ENCODE data around the gene DPP8. TPM values are rescaled to one million over a fixed set of nuclear protein-coding genes. Genes with fewer than 3 reads are reported as not detected.

The DPP8 gene
- polyA plus RNA-seq, 3 donors from 2014 or later: 33.1 to 103 (median 52.0) TPM

DNA sequence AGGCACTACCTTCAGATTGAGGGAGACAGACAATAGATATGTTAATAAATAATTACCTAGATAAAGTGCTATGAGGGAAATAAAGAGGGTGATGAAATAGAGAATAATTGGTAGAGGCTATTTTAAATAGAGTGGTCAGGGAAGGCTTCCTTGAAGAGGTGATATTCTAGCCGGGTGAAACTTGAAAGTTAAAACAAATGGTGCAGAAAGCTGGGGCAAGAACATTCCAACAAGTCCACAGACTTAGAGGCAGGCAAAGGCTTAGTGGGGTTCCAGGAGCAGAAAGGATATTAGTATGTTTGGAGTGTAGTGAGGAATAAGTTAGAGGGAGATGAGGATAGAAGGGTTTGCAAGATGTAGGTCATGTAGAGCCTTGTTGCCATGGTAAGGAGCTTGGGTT, 22.8 kb upstream of the DPP8 start:
- DNase-seq: no peak
- Mint-ChIP-seq H3K36me3 (no peaks in the 10 kb centered on the region), H3K4me3 (no peak overlapping the region), H3K4me1 (peaks cover under 1 to 2% of the 10 kb centered on the region in 2 donors), H3K27me3 (ENCODE audit: low read depth in 3 of 3) (peaks cover 0 to 2% (median 2%) of the 10 kb centered on the region in 3 donors), H3K27ac (no peak overlapping the region), H3K9me3 (no peaks in the 10 kb centered on the region)

DNA sequence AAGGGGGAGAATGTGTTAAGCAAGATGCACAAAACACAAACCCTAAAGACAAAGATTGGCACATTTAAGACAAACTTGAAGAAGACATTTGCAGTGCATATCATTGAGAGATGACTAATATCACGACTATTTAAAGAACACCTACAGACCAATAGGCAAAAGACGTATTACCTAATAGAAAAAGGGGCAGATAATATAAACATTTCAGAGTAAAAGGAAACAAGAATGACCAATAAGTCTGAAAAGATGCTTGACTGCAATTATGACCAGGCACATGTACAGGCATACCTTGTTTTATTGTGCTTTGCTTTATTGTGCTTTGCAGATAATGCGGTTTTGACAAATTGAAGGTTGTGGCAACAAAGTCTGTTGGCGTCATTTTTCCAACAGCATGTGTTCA, 17.7 kb upstream of the DPP8 start:
- H3K36me3 Mint-ChIP-seq: no peaks in the 10 kb centered on the region
- no peak overlapping the region for H3K27ac Mint-ChIP-seq
- peaks cover 8 to 35% of the 10 kb centered on the region in 2 donors for H3K4me1 Mint-ChIP-seq
- H3K4me3 Mint-ChIP-seq: no peak overlapping the region
- H3K9me3 Mint-ChIP-seq: no peaks in the 10 kb centered on the region
- peaks cover 0 to 2% (median 0%) of the 10 kb centered on the region in 3 donors for H3K27me3 Mint-ChIP-seq (ENCODE audit: low read depth in 3 of 3)
- DNase-seq: no peak

DNA sequence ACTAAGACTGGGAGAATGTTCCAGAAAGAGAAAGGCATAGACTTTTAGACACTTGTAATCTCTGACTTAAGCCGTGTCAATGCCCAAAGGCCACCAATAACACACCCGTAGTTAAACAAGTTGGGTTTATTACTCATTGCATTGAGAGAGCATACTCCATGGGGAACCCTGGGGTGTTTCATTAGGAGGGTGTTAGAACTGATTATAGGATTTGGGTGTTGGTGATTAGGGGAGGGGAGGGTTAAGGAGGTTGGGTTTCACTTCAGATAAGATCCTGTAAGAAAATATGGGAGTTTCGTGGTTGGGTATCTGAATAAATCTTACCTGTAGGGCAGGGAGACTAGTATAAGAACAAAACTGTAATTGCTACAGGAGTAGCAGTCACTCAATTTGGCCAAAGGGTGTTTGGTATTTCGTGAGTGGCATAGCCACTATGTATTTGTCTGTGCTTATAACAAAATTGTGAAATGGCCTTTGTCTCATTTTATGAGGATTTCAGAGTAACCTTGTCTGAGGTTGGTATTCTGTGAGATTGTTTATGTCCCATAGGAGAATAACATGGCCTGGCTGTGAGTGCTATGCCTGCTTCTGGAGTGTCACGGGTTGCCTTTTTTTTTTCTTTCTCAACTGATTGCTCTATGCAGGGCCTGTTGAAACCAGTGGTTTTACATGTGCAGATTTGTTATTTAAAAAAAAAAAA, 15.7 kb upstream of the DPP8 start:
- Mint-ChIP-seq H3K4me3 (no peak overlapping the region), H3K27me3 (ENCODE audit: low read depth in 3 of 3) (no peaks in the 10 kb centered on the region), H3K36me3 (no peaks in the 10 kb centered on the region), H3K4me1 (peaks cover 13 to 40% of the 10 kb centered on the region in 2 donors), H3K27ac (peak overlapping the region in 1 of 6 donors; percentile 26), H3K9me3 (no peaks in the 10 kb centered on the region)
- no peak for DNase-seq

DNA sequence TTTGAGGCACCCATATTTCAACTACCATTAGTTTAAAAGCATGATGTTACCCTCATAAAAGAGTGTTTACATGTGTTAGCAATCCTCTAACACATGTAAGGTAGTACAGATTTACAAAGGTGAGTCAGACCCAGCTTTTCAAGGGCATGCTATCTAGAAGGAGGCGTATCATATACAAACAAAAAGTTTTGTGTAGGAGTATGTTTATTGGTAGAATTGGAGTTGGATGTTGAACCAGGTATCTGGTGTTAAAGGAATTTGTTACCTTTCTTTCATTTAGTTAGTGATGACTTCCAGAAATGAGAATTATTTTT, 15.2 kb upstream of the DPP8 start:
- Mint-ChIP-seq H3K4me1 (peaks cover 13 to 40% of the 10 kb centered on the region in 2 donors), H3K27me3 (ENCODE audit: low read depth in 3 of 3) (no peaks in the 10 kb centered on the region), H3K4me3 (peak overlapping the region in 2 of 5 donors; percentile 19 to 29), H3K9me3 (no peaks in the 10 kb centered on the region), H3K36me3 (no peaks in the 10 kb centered on the region), H3K27ac (no peak overlapping the region)
- no peak for DNase-seq

DNA sequence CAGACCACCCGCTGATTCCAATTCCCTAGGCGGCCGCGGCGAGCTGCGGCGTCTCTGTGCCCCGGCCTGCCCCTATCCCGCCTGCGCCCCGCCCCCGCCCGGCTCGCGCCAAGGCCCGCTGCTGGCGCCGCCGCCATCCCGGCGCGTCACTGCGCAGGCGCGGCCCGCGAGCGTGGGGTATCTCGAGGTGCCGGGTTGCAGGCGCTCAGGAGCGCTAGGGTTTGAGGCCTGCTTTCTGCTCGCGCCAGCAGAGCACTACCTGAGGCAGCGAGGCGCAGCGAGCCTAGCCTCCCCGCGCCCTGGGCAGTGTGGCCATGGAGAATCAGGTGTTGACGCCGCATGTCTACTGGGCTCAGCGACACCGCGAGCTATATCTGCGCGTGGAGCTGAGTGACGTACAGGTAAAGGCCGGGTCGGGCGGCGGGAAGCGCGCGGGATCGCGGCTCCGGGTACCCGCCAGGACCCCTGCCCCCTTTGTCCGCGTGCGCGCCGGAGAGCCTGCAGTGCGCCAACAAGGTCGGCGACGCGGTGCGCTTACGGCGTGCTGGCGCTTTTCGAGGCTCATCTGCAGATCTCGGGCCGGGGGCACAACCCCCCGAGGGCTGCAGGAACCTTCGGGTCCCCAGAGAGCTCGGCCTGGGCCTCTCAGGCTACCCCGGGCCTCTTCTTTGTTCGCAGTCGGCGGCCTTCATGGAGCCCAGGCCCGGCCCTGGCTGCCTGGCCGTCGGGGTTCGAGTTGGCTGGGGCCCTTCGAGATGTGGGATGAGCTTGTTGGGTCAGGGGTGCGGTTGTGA, 13.0 kb upstream of the DPP8 start, which contains the start of gene HACD3:
TSS of gene HACD3 (plus strand) at position 146 of the 794 bp plus-strand sequence. CDS start at position 315, 169 bp downstream.
- Mint-ChIP-seq H3K27ac (peak within 1 kb of the TSS; percentile 45 to 88 (median 80)), H3K27me3 (ENCODE audit: low read depth in 3 of 3) (no peaks in the 10 kb centered on the region), H3K36me3 (no peaks in the 10 kb centered on the region), H3K4me1 (peaks cover 11 to 40% of the 10 kb centered on the region in 2 donors), H3K4me3 (peak within 1 kb of the TSS; percentile 81 to 85 (median 84)), H3K9me3 (no peaks in the 10 kb centered on the region)
- DNase-seq: peak; percentile 85 to 88 (median 86)

DNA sequence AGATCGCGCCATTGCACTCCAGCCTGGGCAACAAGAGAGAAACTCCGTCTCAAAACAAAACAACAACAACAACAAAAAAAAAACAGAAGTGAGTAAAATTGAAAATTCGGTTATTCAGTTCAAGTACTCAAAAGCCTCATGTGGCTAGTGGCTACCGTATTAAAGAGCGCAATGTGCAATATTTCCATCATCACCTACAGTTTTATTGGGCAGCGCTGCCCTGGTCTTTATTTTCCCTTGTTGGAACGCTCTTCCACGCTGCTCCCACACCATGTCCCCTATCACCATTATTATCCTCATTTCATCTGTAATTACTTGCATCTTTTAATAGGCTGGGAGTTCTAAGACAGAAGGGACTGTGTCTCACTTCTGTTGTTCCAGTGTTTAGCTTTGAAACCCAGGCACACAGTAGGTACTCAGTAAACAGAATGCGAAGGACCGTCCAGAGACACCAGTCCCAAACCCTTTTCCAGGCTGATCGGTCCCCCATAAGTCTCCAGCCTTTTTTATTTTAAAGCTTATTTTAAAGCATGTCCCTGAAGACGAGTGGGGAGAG, 12.4 kb upstream of the DPP8 start:
- no peak for DNase-seq
- H3K9me3 Mint-ChIP-seq: no peaks in the 10 kb centered on the region
- no peaks in the 10 kb centered on the region for H3K27me3 Mint-ChIP-seq (ENCODE audit: low read depth in 3 of 3)
- peak overlapping the region; percentile 45 to 88 (median 76) for H3K27ac Mint-ChIP-seq
- no peaks in the 10 kb centered on the region for H3K36me3 Mint-ChIP-seq
- peak overlapping the region; percentile 76 to 85 (median 82) for H3K4me3 Mint-ChIP-seq
- peaks cover 11 to 35% of the 10 kb centered on the region in 2 donors for H3K4me1 Mint-ChIP-seq

DNA sequence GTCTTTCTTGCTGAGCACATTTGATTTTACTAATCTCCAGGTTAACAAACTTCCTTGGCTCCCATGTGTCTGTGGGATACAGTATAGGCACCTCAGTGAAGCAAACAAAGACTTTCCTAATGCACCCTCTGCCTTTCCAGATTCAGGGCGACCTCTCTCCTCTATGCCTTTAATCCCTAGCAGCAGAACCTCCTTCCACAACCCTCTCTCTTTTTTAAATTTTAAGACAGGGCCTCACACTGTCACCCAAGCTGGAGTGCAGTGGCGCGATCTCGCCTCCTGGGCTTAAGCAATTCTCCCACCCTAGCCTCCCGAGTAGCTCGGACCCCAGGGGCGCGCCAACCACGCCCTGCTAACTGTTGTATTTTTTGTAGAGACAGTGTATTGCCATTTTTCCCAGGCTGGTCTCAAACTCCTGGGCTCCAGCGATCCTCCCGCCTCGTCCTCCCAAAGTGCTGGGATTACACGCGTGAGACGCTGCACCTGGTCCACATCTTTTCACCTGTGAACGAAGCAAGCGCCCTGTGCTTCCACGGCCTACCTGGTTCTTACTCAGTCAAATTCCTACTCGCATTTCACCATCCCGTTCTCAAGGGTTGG, 11.1 kb upstream of the DPP8 start:
- Mint-ChIP-seq H3K27me3 (ENCODE audit: low read depth in 3 of 3) (no peaks in the 10 kb centered on the region), H3K4me3 (peak overlapping the region in 1 of 5 donors; percentile 42), H3K36me3 (no peaks in the 10 kb centered on the region), H3K4me1 (peaks cover 11 to 27% of the 10 kb centered on the region in 2 donors), H3K9me3 (no peaks in the 10 kb centered on the region), H3K27ac (no peak overlapping the region)
- DNase-seq: no peak

DNA sequence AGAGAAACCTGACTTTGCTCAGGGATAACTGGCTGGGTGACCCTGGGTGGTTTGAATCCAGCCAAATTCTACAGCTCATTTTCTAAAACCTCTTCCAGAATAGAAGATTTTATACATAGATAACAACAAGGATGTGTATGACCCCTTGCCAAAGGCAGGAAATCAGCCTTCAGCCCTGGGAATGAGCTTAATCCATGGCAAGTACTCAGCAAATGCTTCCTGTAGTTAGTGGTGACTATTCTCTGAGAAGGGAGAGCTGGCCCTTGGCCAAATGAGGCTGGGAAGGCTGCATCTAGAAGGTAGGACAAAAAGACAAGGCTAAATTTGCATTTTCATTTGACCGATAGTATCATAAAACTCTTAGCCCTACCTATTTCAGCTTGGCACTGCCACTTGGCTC, 8.1 kb upstream of the DPP8 start:
- Mint-ChIP-seq H3K4me1 (peaks cover 12 to 16% of the 10 kb centered on the region in 2 donors), H3K27ac (no peak overlapping the region), H3K4me3 (no peak overlapping the region), H3K9me3 (no peaks in the 10 kb centered on the region), H3K27me3 (ENCODE audit: low read depth in 3 of 3) (peaks cover 2 to 5% (median 5%) of the 10 kb centered on the region in 3 donors), H3K36me3 (peaks cover 0 to 3% (median 0%) of the 10 kb centered on the region in 3 donors)
- DNase-seq: no peak

DNA sequence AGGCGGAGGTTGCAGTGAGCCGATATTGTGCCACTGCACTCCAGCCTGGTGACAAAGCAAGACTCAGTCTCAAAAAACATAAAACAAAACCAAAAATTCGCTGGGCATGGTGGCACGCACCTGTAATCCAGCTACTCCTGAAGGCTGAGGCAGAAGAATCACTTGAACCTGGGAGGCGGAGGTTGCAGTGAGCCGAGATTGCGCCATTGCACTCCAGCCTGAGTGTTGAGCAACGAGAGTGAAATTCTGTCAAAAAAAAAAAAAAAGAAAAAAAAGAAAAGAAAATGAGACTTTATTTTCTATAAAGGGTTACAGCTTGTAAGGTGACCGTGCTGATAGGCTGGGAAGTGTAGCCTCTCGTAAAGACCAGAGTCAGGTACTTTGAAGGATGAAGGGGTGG, 6.7 kb upstream of the DPP8 start:
- Mint-ChIP-seq H3K27ac (peak overlapping the region in 1 of 6 donors; percentile 55), H3K9me3 (no peaks in the 10 kb centered on the region), H3K36me3 (peaks cover 0 to 3% (median 0%) of the 10 kb centered on the region in 3 donors), H3K4me3 (no peak overlapping the region), H3K4me1 (peaks cover 8 to 10% of the 10 kb centered on the region in 2 donors), H3K27me3 (ENCODE audit: low read depth in 3 of 3) (peaks cover 2 to 5% (median 5%) of the 10 kb centered on the region in 3 donors)
- DNase-seq: no peak

DNA sequence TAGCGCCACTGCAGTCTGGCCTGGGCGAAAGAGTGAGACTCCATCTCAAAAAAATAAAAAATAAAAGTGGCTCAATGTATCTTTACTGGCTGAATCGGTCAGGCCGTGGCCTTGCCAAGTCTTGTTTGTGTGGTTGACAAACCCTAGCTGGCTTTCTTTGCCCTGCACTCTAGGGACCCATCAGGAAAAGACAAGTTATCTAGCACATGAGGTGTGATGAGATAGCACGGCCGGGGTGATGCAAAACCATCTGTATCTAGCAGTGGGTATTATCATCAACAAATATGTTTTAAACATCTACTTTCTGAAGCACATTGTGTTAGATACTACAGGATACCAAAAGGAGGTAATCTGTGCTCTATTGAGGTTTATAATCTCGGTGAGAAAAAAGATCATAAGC, 3.9 kb upstream of the DPP8 start:
- H3K9me3 Mint-ChIP-seq: no peaks in the 10 kb centered on the region
- H3K4me1 Mint-ChIP-seq: peaks cover 20 to 31% of the 10 kb centered on the region in 2 donors
- peaks cover 0 to 3% (median 3%) of the 10 kb centered on the region in 3 donors for H3K36me3 Mint-ChIP-seq
- DNase-seq: peak in 2 of 3 donors; percentile 25 to 64
- H3K27ac Mint-ChIP-seq: peak overlapping the region; percentile 43 to 89 (median 78)
- H3K27me3 Mint-ChIP-seq (ENCODE audit: low read depth in 3 of 3): peaks cover 2 to 18% (median 13%) of the 10 kb centered on the region in 3 donors
- peak overlapping the region in 2 of 5 donors; percentile 24 to 71 for H3K4me3 Mint-ChIP-seq

DNA sequence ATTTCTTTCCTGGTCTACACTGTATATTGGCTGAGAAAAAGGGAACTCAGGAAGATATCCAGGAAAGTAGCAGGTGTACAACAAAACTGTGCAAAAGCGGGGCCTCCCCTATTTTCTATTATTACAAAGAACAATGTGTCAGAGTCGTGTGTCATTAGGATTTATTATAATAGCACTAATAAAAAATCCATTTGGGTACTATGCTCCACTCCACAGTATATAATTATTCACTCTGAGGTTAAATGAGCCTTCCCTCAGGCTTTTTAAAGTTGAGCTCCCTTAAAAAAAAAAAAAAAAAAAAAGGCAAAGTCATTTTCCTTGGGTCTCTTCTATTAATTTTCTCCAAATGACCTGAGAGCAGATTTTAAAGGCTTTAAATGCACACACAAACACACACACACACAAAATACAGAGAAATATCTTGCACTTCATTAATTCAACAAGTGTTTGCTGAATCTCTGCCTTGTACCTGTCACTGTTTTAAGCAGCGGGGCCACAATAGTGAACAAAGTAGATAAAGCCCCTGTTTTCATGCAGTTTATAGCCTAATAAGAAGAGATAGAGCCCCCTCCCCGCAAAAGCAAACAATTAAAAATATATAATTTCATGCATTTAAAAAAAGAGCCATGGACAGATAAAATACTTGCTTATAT, 1.3 kb upstream of the DPP8 start:
- H3K27ac Mint-ChIP-seq: peak overlapping the region in 1 of 6 donors; percentile 53
- H3K4me1 Mint-ChIP-seq: peaks cover 42 to 57% of the 10 kb centered on the region in 2 donors
- H3K36me3 Mint-ChIP-seq: peaks cover 0 to 3% (median 3%) of the 10 kb centered on the region in 3 donors
- no peak for DNase-seq
- peak overlapping the region in 3 of 5 donors; percentile 21 to 36 (median 30) for H3K4me3 Mint-ChIP-seq
- H3K9me3 Mint-ChIP-seq: no peaks in the 10 kb centered on the region
- H3K27me3 Mint-ChIP-seq (ENCODE audit: low read depth in 3 of 3): peaks cover 2 to 18% (median 13%) of the 10 kb centered on the region in 3 donors

DNA sequence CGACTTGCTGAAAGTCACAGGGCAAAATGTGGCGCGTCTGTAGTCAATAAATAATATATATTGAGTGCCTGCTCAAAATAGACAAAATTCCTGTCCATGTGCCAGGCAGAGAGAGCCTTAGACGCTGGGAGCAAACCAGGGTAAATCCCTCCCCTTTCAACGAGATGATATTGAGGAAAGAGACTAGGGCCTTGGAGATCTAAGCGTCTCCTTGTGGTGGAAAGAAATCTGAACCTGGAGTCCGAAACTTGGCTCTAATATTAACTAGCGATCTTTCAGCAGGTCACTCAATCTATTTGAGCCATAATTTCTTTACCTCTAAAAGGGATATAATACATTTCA, 348 bp upstream of the DPP8 start:
- DNase-seq: no peak
- H3K9me3 Mint-ChIP-seq: no peaks in the 10 kb centered on the region
- peaks cover 49 to 64% of the 10 kb centered on the region in 2 donors for H3K4me1 Mint-ChIP-seq
- peaks cover 0 to 3% (median under 1%) of the 10 kb centered on the region in 3 donors for H3K36me3 Mint-ChIP-seq
- H3K4me3 Mint-ChIP-seq: peak overlapping the region; percentile 90 to 100 (median 99)
- H3K27me3 Mint-ChIP-seq (ENCODE audit: low read depth in 3 of 3): peaks cover under 1 to 24% (median 14%) of the 10 kb centered on the region in 3 donors
- peak overlapping the region; percentile 97 to 100 (median 100) for H3K27ac Mint-ChIP-seq

DNA sequence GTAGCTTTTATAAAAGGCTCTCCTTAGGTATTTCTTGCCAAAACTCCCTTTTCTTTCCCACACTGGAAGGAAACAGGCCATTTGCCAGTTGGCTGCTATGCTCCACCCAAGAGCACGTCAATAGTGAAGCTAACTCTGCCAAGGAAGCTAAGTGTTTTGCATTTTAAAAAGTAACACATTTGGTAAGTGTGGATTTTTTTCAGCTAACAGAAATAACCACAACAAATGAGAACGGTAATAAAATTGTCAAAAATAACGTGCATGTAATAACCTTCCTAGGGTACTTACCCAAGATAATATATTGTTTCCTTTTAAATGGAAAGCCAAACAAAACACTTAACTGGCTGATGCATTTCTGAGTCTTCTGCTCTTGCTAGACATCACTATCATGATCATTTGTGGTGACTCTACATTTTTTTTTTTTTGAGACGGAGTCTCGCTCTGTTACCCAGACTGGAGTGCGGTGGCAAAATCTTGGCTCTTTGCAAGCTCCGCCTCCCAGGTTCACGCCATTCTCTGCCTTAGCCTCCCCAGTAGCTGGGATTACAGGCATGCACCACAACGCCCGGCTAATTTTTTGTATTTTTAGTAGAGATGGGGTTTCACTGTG, 4.6 kb downstream of the DPP8 start:
- DNase-seq: peak; percentile 74 to 82 (median 78)
- Mint-ChIP-seq H3K4me1 (peaks cover 64 to 81% of the 10 kb centered on the region in 2 donors), H3K9me3 (no peaks in the 10 kb centered on the region), H3K27ac (peak overlapping the region; percentile 98 to 100 (median 99)), H3K27me3 (ENCODE audit: low read depth in 3 of 3) (peaks cover 0 to 22% (median 13%) of the 10 kb centered on the region in 3 donors), H3K4me3 (peak overlapping the region; percentile 77 to 86 (median 81)), H3K36me3 (peaks cover 10 to 17% (median 17%) of the 10 kb centered on the region in 3 donors)

All from immature natural killer cell (primary cell).